ENCODE data around the gene CSH2. TPM values are rescaled to one million over a fixed set of nuclear protein-coding genes. Genes with fewer than 3 reads are reported as not detected.
A peak's percentile ranks its signal among the peaks of the same experiment; 100 is the strongest.

Gene CSH2
- total and polyA plus RNA-seq, 9 of the 15 experiments (the other 6 are each of a cell fraction or from before 2014, with no cell fraction given): not detected

GRCh38 chr17:63911657-63912100, 38.2 kb upstream of the CSH2 start (continued):
- TF ChIP-seq ZKSCAN8 (CRISPR knock-in tag; IDR thresholded peaks at IDR 0.05) (no peak), CREM (IDR thresholded peaks at IDR 0.05; ENCODE audit: low read depth) (0 out of 2 replicates have a peak, but pooled peaks have one; percentile 4), HOXB6 (CRISPR knock-in tag; IDR thresholded peaks at IDR 0.05; ENCODE audit: borderline replicate concordance) (no peak), SMC3 (conservative IDR thresholded peaks at IDR 0.05; ENCODE audit: insufficient read depth, low read depth, low read length) (peak; percentile 47; the same call in 1 of the 2 replicates)
- TF ChIP-seq, protein P1, sequence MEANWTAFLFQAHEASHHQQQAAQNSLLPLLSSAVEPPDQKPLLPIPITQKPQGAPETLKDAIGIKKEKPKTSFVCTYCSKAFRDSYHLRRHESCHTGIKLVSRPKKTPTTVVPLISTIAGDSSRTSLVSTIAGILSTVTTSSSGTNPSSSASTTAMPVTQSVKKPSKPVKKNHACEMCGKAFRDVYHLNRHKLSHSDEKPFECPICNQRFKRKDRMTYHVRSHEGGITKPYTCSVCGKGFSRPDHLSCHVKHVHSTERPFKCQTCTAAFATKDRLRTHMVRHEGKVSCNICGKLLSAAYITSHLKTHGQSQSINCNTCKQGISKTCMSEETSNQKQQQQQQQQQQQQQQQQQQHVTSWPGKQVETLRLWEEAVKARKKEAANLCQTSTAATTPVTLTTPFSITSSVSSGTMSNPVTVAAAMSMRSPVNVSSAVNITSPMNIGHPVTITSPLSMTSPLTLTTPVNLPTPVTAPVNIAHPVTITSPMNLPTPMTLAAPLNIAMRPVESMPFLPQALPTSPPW (CRISPR knock-in tag; IDR thresholded peaks at IDR 0.05): peak; percentile 92

DNA sequence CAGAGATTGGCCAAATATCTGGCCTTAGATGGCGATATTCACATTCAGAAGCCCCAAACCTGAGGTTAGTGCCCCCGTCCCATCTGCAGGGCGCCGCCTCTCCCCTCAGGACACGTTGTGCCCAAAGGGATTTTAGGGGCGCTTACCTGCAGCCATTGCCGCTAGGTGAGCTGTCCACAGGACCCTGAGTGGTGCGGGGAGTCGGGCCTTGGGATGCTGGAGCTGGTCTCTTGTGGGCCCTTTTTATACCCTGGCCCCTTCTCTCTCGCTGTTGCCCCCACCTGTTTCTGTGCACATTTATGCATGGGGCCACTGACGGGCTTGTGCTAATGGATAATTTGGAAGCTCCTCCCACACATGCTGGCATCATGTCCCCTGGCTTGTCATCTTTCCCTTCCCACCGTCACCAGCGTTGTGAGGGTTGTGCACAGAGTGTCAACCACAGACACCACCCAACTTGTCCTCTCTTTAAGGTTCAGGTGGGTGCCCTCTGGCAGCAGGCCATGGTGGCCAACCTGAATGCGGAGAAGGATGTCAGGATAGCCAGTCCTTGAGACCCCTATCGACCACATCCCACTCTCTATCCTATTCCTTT, 37.7 kb upstream of the CSH2 start, which contains the start of gene CSHL1:
TSS of gene CSHL1 (minus strand) at position 218 of the 595 bp plus-strand sequence. CDS start at position 156, 62 bp downstream.
- FAIRE-seq (no peak), DNase-seq (ENCODE audit: extremely low read depth in 1 of 4, low spot score in 3 of 4) (no peak), ATAC-seq (no peak)
- no TSS peak for BruUV-seq (replicated peaks)
- ChIA-PET CTCF (ENCODE audit: low intra/inter-chr PET ratio) (interaction anchor here (1.2 kb wide), 1 partner anchor 115 kb away, joined by 3 read pairs; no protein-coding TSS in a partner anchor), POLR2A (interaction anchor here (0.6 to 1.0 kb wide), 2 partner anchors 9 to 234 kb away, joined by 3 to 4 read pairs; no protein-coding TSS in a partner anchor)
- no peaks in the 10 kb centered on the region for H3K79me2 ChIP-seq (ENCODE audit: control insufficient read depth, insufficient read depth, low read length)
- no peak within 1 kb of the TSS for H3K4me3 ChIP-seq
- H3K9me1 ChIP-seq (ENCODE audit: control insufficient read depth, insufficient read depth, low read length): no peaks in the 10 kb centered on the region
- no peak within 1 kb of the TSS for H3K9ac ChIP-seq (ENCODE audit: insufficient read depth in 1 of 2, low read depth in 2 of 2, low read length in 2 of 2)
- intact Hi-C loops (cut with micrococcal nuclease) (loop anchor here (10.0 kb wide), 1 partner anchor 374 kb away; no protein-coding TSS in a partner anchor), in situ Hi-C loops (cut with MboI) (loop anchor here (5.0 to 10.0 kb wide), 3 partner anchors 114 to 374 kb away; partner anchors contain the start of genes ERN1 and ICAM2)
- no peaks in the 10 kb centered on the region for H3K4me1 ChIP-seq (replicated peaks in 1 of 2; ENCODE audit: control insufficient read depth in 2 of 2, insufficient read depth in 2 of 2, low read length in 2 of 2)
- H3K27ac ChIP-seq (ENCODE audit: extremely low read depth, low read depth, low read length): no peak within 1 kb of the TSS
- H3K9me3 ChIP-seq (replicated peaks; ENCODE audit: control insufficient read depth, insufficient read depth, low read depth, low read length): no peaks in the 10 kb centered on the region
- H4K20me1 ChIP-seq (replicated peaks; ENCODE audit: control insufficient read depth, insufficient read depth, low read length): 0 out of 2 replicates have a peak, but pooled peaks cover 3% of the 10 kb centered on the region
- H3K27me3 ChIP-seq (ENCODE audit: control insufficient read depth in 2 of 2, insufficient read depth in 2 of 2, low read length in 2 of 2): peaks cover 9 to 30% of the 10 kb centered on the region in 2 experiments; a peak in 4 of 5 replicates
- no peaks in the 10 kb centered on the region for H3K36me3 ChIP-seq (ENCODE audit: control insufficient read depth, insufficient read depth, low read length)
- H3K4me2 ChIP-seq (ENCODE audit: insufficient read depth, low read length): no peak within 1 kb of the TSS
- 16% methylated on average over 15 of the region's 15 CpGs for WGBS (ENCODE audit: insufficient coverage, low coverage, missing lambda C conversion rate)
- H2AFZ ChIP-seq (ENCODE audit: low read depth, low read length): no peak within 1 kb of the TSS
- TF ChIP-seq ZNF778 (CRISPR knock-in tag; IDR thresholded peaks at IDR 0.05) (no peak), TRIM24 (IDR thresholded peaks at IDR 0.05) (no peak), BCOR (IDR thresholded peaks at IDR 0.05) (no peak), POU5F1 (IDR thresholded peaks at IDR 0.05; ENCODE audit: borderline replicate concordance, low read depth, low read length, partially characterized antibody) (no peak), JUND (IDR thresholded peaks at IDR 0.05; ENCODE audit: borderline replicate concordance, low read depth, low read length) (no peak), JUND (tag; IDR thresholded peaks at IDR 0.05; ENCODE audit: borderline replicate concordance, low read depth, low read length) (no peak), ARID3A (IDR thresholded peaks at IDR 0.05; ENCODE audit: borderline replicate concordance, low read depth, low read length) (no peak), ILK (tag; IDR thresholded peaks at IDR 0.05; ENCODE audit: borderline replicate concordance, low read depth) (no peak)

Measured in K562 (cell line).